A673 (cell line): ENCODE data around the gene IFNA13. TPM values are rescaled to one million over a fixed set of nuclear protein-coding genes. Genes with fewer than 3 reads are reported as not detected.

Experiments used
- BruUV-seq: library from RNA; stranded (reverse); fragments of 400-500 nt; replicated peaks from 2 replicates; lab custom pipeline; 2021; lab: Mats Ljungman, UMichigan
- CTCF ChIA-PET: fragments of 300-600 bp; sonication (Branson Sonifier 250); formaldehyde crosslinking; loops from one replicate; lab custom pipeline; 2022; ENCODE audit warnings: antibody characterized with exemption; lab: Charles Lee
- POLR2A ChIA-PET: fragments of 300-600 bp; sonication (Branson Sonifier 250); formaldehyde crosslinking; loops from one replicate; lab custom pipeline; 2022; ENCODE audit warnings: antibody characterized with exemption; ENCODE audit not compliant: low non-redundant PET; lab: Charles Lee
- DNase-seq: peaks from one replicate; pipeline ENCODE4 v3.0.0-alpha.2; 2015; ENCODE audit warnings: low spot score
- H3K27ac ChIP-seq: fragments of 200-600 bp; sonication (generic); 2 replicates; pipeline ENCODE4 v1.5.1; 2016; ENCODE audit warnings: mixed run types, low read depth, mild to moderate bottlenecking, mixed read lengths, antibody characterized with exemption, low read length; ENCODE audit not compliant: poor library complexity, severe bottlenecking
- H3K27me3 ChIP-seq: fragments of 200-600 bp; sonication (generic); replicated peaks from 2 replicates; pipeline ENCODE4 v1.6.1; 2017; ENCODE audit warnings: mixed run types, low read depth, mild to moderate bottlenecking, mixed read lengths, antibody characterized with exemption, low read length; ENCODE audit not compliant: insufficient read depth, poor library complexity
- H3K36me3 ChIP-seq: fragments of 200-600 bp; sonication (generic); 2 replicates; pipeline ENCODE4 v1.6.1; 2016; ENCODE audit warnings: mixed run types, mild to moderate bottlenecking, mixed read lengths, antibody characterized with exemption, low read length; ENCODE audit not compliant: insufficient read depth, poor library complexity, severe bottlenecking
- H3K4me1 ChIP-seq: fragments of 200-600 bp; sonication (generic); 2 replicates; pipeline ENCODE4 v1.6.1; 2017; ENCODE audit warnings: mixed run types, mild to moderate bottlenecking, mixed read lengths, antibody characterized with exemption, low read length; ENCODE audit not compliant: insufficient read depth, poor library complexity, severe bottlenecking
- H3K4me3 ChIP-seq: fragments of 200-600 bp; sonication (generic); 2 replicates; pipeline ENCODE4 v1.5.1; 2016; ENCODE audit warnings: low read depth, mixed run types, mild to moderate bottlenecking, mixed read lengths, low read length; ENCODE audit not compliant: poor library complexity, severe bottlenecking
- H3K9me3 ChIP-seq: fragments of 200-600 bp; sonication (generic); 2 replicates; pipeline ENCODE4 v1.6.1; 2016; ENCODE audit warnings: mixed run types, low read depth, mild to moderate bottlenecking, mixed read lengths, antibody characterized with exemption, low read length; ENCODE audit not compliant: poor library complexity, severe bottlenecking
- CTCF ChIP-seq: fragments of 300-800, 200-600 bp; sonication (generic); conservative IDR thresholded peaks from 2 replicates; pipeline ENCODE4 v1.5.1; 2017; ENCODE audit warnings: low read depth, mild to moderate bottlenecking, antibody characterized with exemption, low read length, moderate library complexity, mixed read lengths
- EZH2 ChIP-seq: fragments of 200-600 bp; sonication (generic); IDR thresholded peaks from 2 replicates; pipeline ENCODE4 v1.6.1; 2017; ENCODE audit warnings: borderline replicate concordance, low read depth, mild to moderate bottlenecking, mixed read lengths, antibody characterized with exemption, low read length; ENCODE audit not compliant: poor library complexity, severe bottlenecking
- intact Hi-C: fragments of 100-400 bp; cut with micrococcal nuclease; formaldehyde crosslinking; loops from one replicate; pipeline ENCODE4 v1.10.0; 2022; ENCODE audit not compliant: unreplicated experiment
- total RNA-seq: library from RNA; stranded (reverse); gene quantifications from 2 replicates; pipeline ENCODE4 v1.2.3, GENCODE V29; 2021

The IFNA13 gene
- total RNA-seq, 1 experiment from 2014 or later = not detected

GRCh38 chr9:21340735-21341134 lies 27.1 kb downstream of the IFNA13 start:
- no TSS peak for BruUV-seq
- DNase-seq = no peak
- Histone ChIP-seq H3K27me3 (no peaks in the 10 kb centered on the region), H3K4me1 (no peaks in the 10 kb centered on the region), H3K36me3 (no peaks in the 10 kb centered on the region), H3K9me3 (no peaks in the 10 kb centered on the region), H3K27ac (no peak overlapping the region), H3K4me3 (no peak overlapping the region)
- POLR2A ChIA-PET = no interaction called here
- intact Hi-C loops = no loop called here
- no peak for TF ChIP-seq EZH2
- TF ChIP-seq CTCF = no peak
- CTCF ChIA-PET = no interaction called here

GRCh38 chr9:21336457-21336856 lies 31.4 kb downstream of the IFNA13 start:
- no peak for DNase-seq
- no peaks in the 10 kb centered on the region for H3K4me1 ChIP-seq
- no peak overlapping the region for H3K27ac ChIP-seq
- no peaks in the 10 kb centered on the region for H3K36me3 ChIP-seq
- H3K9me3 ChIP-seq = no peaks in the 10 kb centered on the region
- ChIA-PET POLR2A (no interaction called here), CTCF (no interaction called here)
- BruUV-seq = no TSS peak
- intact Hi-C loops = no loop called here
- TF ChIP-seq CTCF (no peak), EZH2 (no peak)
- H3K4me3 ChIP-seq = no peak overlapping the region
- no peaks in the 10 kb centered on the region for H3K27me3 ChIP-seq

- peak within 1 kb of the TSS; percentile 83 for H3K4me3 ChIP-seq
- peak; percentile 85 for DNase-seq
- ChIA-PET POLR2A (interaction anchor here (0.6 kb wide), 1 partner anchor 606 kb away, joined by 4 read pairs; no protein-coding TSS in a partner anchor), CTCF (interaction anchor here (1.5 kb wide), 1 partner anchor 9 kb away, joined by 4 read pairs; no protein-coding TSS in a partner anchor)
- TF ChIP-seq EZH2 (no peak), CTCF (no peak)
- H3K27ac ChIP-seq = peak within 1 kb of the TSS; percentile 94
- no peaks in the 10 kb centered on the region for H3K4me1 ChIP-seq
- H3K27me3 ChIP-seq = no peaks in the 10 kb centered on the region
- no peaks in the 10 kb centered on the region for H3K36me3 ChIP-seq
- TSS peak; percentile 53 for BruUV-seq
- intact Hi-C loops = no loop called here
- no peaks in the 10 kb centered on the region for H3K9me3 ChIP-seq
These were observed 32.9 kb downstream of the IFNA13 start, which contains the start of gene KLHL9 for GRCh38 chr9:21334701-21335632. Gene KLHL9, minus strand, starts transcription at chr9:21335404. Its CDS starts 545 bp downstream, at chr9:21334859.
